Omental fat pad (tissue), 4 donors: ENCODE data around the gene RNLS. TPM values are rescaled to one million over a fixed set of nuclear protein-coding genes. Genes with fewer than 3 reads are reported as not detected.

Source experiments
- ATAC-seq: fragments of 150-250 bp; one replicate; pipeline ENCODE4 v1.9.1; 2016; ENCODE audit warnings: mild to moderate bottlenecking, moderate library complexity; ENCODE audit not compliant: low FRiP score
- DNase-seq: peaks from one replicate; pipeline ENCODE4 v3.0.0-alpha.2; 2019; ENCODE audit warnings: low spot score
- CTCF ChIP-seq, 3 donors: fragments of 450-650 bp; IDR thresholded peaks; one replicate each; pipeline ENCODE4 v1.5.1; 2016 to 2017; ENCODE audit warnings: antibody characterized with exemption in 3 of 3, mild to moderate bottlenecking in 3 of 3, moderate library complexity in 2 of 3
- total RNA-seq, 4 donors: library from RNA; depleted of rRNA; stranded (reverse); fragments of >200 nt; gene quantifications; one replicate each; pipeline ENCODE4 v1.1.0, GENCODE V29; 2016

The RNLS gene
- 10 to 100 TPM; 13.3 to 24.7 (median 18.3) TPM for total RNA-seq

GRCh38 chr10:88582806-88583583 lies at the start of gene RNLS:
Gene RNLS (minus strand): TSS chr10:88583318.
- ATAC-seq, result peak; percentile 95
- TF ChIP-seq CTCF (IDR thresholded peaks at IDR 0.05), result peak in 1 of 3 donors; percentile 46
- peak; percentile 25 for DNase-seq

DNA sequence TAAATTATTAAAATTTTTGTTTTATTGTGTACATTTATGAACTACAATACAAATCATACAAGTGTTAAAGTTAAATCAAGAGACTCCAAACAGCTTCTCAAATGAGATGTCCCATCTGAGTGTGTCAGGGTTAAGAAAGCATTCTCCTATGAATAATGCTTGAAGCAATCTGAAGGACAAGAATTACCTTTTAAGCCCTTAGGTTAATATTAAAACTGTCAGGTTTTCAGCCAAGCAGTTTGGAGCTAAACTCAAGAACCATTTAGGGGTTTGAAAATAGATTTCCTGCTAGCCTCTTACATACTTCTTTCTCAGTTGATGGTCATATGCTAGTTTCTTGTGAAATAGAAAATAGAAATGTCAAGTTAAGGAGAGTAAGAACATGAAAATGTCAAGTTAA lies 41.7 kb upstream of the RNLS start:
- no peak for DNase-seq
- no peak for ATAC-seq
- no peak for TF ChIP-seq CTCF (IDR thresholded peaks at IDR 0.05)

DNA sequence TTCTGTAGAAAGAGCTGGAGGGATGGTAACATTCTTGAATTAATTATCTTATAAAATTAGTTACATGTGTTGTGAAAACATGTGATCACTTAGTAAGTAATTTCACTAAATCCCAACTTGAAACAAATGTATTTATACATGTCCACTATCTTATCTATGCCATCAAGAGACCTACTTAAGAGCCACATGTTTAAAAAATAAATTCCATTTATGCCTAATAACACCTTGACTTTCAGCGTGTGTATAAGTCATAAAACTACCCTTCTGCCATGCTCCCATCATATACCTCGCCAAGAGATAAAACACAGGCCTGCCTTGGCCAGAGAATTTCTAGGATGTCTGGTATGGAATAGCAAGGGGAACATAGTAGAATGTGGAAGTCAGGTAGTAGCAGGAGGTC lies 40.7 kb upstream of the RNLS start:
- TF ChIP-seq CTCF (IDR thresholded peaks at IDR 0.05), result no peak
- DNase-seq, result no peak
- ATAC-seq, result no peak

DNA sequence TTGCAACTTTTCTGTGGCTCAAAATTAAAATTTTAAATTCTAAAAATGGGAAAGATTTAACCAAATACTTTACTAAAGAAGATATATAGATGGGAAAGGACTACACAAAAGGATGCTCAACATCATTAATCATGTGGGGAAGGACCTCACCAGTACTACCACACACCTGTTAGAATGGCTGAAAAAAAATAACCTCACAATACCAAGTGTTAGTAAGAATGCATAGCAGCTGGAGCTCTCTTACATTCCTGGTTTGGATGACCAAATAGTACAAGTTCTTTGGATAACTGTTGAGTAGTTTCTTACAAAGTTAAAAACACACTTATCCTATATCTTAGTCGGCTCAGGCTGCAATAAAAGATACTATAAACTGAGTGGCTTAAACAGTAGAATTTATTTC lies 37.3 kb upstream of the RNLS start:
- DNase-seq (no peak), ATAC-seq (no peak)
- no peak for TF ChIP-seq CTCF (IDR thresholded peaks at IDR 0.05)

DNA sequence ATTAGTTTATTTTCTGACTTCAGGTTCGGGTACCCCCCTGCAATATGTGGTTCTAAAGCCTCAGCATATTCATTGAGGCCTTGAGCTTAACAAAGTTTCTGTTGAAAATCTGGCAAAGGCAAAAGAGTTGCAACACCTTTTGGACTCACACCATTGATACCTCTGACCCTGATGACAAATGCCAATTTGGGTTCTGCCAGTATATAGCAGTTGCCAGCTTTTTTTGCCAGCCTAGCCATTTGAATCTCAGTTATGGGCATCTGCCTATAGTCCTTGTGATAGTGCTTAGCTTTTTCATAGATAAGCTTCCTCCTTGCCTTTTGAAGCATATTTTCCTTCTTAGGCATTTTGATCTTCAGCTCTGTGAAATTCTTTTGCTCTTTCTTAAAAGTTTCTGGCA lies 35.4 kb upstream of the RNLS start:
- TF ChIP-seq CTCF (IDR thresholded peaks at IDR 0.05), result no peak
- ATAC-seq (peak; percentile 71), DNase-seq (no peak)

GRCh38 chr10:88617772-88618300 lies 34.7 kb upstream of the RNLS start:
- DNase-seq (no peak), ATAC-seq (peak; percentile 59)
- TF ChIP-seq CTCF (IDR thresholded peaks at IDR 0.05), result no peak
